Uterus (tissue), 2 donors: ENCODE data around the gene PLXNA2.

ENCODE experiments used
- POLR2A ChIP-seq, 2 donors: fragments of 450-650 bp; IDR thresholded peaks; one replicate each; pipeline ENCODE4 v1.6.1; 2016; ENCODE audit warnings: antibody characterized with exemption in 2 of 2, mild to moderate bottlenecking in 1 of 2, moderate library complexity in 1 of 2
- TF ChIP-seq, protein P1 (sequence below), 4 experiments: fragments of 200-600 bp in 2 of 4; fragments of 450-650 bp in 2 of 4; sonication (generic) in 2 of 4; IDR thresholded peaks; one replicate each; pipeline ENCODE4 v1.5.1; 2016 to 2019; ENCODE audit warnings: antibody characterized with exemption in 4 of 4, mild to moderate bottlenecking in 2 of 4, moderate library complexity in 1 of 4

- TF ChIP-seq, protein P1, sequence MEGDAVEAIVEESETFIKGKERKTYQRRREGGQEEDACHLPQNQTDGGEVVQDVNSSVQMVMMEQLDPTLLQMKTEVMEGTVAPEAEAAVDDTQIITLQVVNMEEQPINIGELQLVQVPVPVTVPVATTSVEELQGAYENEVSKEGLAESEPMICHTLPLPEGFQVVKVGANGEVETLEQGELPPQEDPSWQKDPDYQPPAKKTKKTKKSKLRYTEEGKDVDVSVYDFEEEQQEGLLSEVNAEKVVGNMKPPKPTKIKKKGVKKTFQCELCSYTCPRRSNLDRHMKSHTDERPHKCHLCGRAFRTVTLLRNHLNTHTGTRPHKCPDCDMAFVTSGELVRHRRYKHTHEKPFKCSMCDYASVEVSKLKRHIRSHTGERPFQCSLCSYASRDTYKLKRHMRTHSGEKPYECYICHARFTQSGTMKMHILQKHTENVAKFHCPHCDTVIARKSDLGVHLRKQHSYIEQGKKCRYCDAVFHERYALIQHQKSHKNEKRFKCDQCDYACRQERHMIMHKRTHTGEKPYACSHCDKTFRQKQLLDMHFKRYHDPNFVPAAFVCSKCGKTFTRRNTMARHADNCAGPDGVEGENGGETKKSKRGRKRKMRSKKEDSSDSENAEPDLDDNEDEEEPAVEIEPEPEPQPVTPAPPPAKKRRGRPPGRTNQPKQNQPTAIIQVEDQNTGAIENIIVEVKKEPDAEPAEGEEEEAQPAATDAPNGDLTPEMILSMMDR (IDR thresholded peaks at IDR 0.05), result no peak
- TF ChIP-seq POLR2A (IDR thresholded peaks at IDR 0.05), result no peak
Observed at GRCh38 chr1:208107425-208108212, 136.6 kb downstream of the PLXNA2 start.
